ENCODE measurements around the gene RAMACL. TPM values are rescaled to one million over a fixed set of nuclear protein-coding genes. Genes with fewer than 3 reads are reported as not detected.

RAMACL gene
- total and polyA plus RNA-seq, 2 of the 13 experiments (the other 11 are each of a cell fraction or from before 2014, with no cell fraction given) = 0.09 to 0.29 TPM

GRCh38 chr6:166623318-166623717 lies 36.8 kb upstream of the RAMACL start:
- TF ChIP-seq ZNF737 (CRISPR knock-in tag; IDR thresholded peaks at IDR 0.05; ENCODE audit: borderline replicate concordance) (no peak), SRSF9 (IDR thresholded peaks at IDR 0.05; ENCODE audit: borderline replicate concordance, insufficient read depth, low read depth, low read length, poor library complexity, severe bottlenecking) (no peak), ZFP90 (CRISPR knock-in tag; IDR thresholded peaks at IDR 0.05; ENCODE audit: borderline replicate concordance) (no peak), SUZ12 (IDR thresholded peaks at IDR 0.05; ENCODE audit: low read depth, low read length) (no peak), ZNF414 (CRISPR knock-in tag; IDR thresholded peaks at IDR 0.05) (no peak), ELF3 (CRISPR knock-in tag; IDR thresholded peaks at IDR 0.05) (no peak), SP1 (IDR thresholded peaks at IDR 0.05) (no peak), SP1 (CRISPR knock-in tag; IDR thresholded peaks at IDR 0.05) (no peak)
- Histone ChIP-seq H3K4me2 (ENCODE audit: low read depth, low read length) (no peak overlapping the region), H3K9ac (ENCODE audit: insufficient read depth, low read depth, low read length) (no peak overlapping the region), H3K4me1 (ENCODE audit: insufficient read depth, low read length) (peaks cover 9% of the 10 kb centered on the region), H3K27me3 (ENCODE audit: control insufficient read depth in 1 of 2, insufficient read depth in 2 of 2, low read length in 2 of 2) (peaks cover 10 to 59% of the 10 kb centered on the region in 2 experiments), H3K4me3 (replicated peaks in 1 of 3; ENCODE audit: insufficient read depth in 1 of 3, low read depth in 2 of 3, low read length in 3 of 3) (no peak overlapping the region), H3K27ac (ENCODE audit: extremely low read length, insufficient read depth, low read length) (no peak overlapping the region), H3K9me3 (ENCODE audit: low read length) (no peaks in the 10 kb centered on the region), H3K36me3 (replicated peaks in 1 of 2; ENCODE audit: control insufficient read depth in 1 of 2, insufficient read depth in 2 of 2, low read length in 2 of 2) (no peaks in the 10 kb centered on the region), H4K20me1 (ENCODE audit: insufficient read depth, low read length) (no peaks in the 10 kb centered on the region; the same call in 1 of the 2 replicates), H3K79me2 (ENCODE audit: insufficient read depth, low read length) (no peaks in the 10 kb centered on the region), H2AFZ (ENCODE audit: low read length) (no peak overlapping the region)
- no peak for FAIRE-seq
- POLR2A ChIA-PET = no interaction called here
- 12% methylated on average over 4 of the region's 5 CpGs for WGBS (ENCODE audit: low lambda C conversion rate)
- in situ Hi-C loops (cut with HindIII; ENCODE audit: extremely low pct_ligation_motif_present, low pct_unique_long_range_greater_than_20kb) = no loop called here
- BruUV-seq (replicated peaks) = no TSS peak
- intact Hi-C loops (cut with micrococcal nuclease; ENCODE audit: unreplicated experiment) = no loop called here
- CTCF ChIA-PET (ENCODE audit: low intra/inter-chr PET ratio, low total read pairs) = no interaction called here
- ATAC-seq = no peak
- DNase-seq (ENCODE audit: low spot score) = no peak

GRCh38 chr6:166621114-166621540 lies 34.6 kb upstream of the RAMACL start:
- H3K4me3 ChIP-seq (replicated peaks in 1 of 3; ENCODE audit: insufficient read depth in 1 of 3, low read depth in 2 of 3, low read length in 3 of 3) = no peak overlapping the region
- no peak overlapping the region for H3K9ac ChIP-seq (ENCODE audit: insufficient read depth, low read depth, low read length)
- ATAC-seq = no peak
- no peaks in the 10 kb centered on the region for H3K36me3 ChIP-seq (replicated peaks in 1 of 2; ENCODE audit: control insufficient read depth in 1 of 2, insufficient read depth in 2 of 2, low read length in 2 of 2)
- no peak overlapping the region for H3K27ac ChIP-seq (ENCODE audit: extremely low read length, insufficient read depth, low read length)
- 14% methylated on average over 4 of the region's 6 CpGs for WGBS (ENCODE audit: low lambda C conversion rate)
- H4K20me1 ChIP-seq (ENCODE audit: insufficient read depth, low read length) = no peaks in the 10 kb centered on the region; the same call in 1 of the 2 replicates
- no peak for DNase-seq (ENCODE audit: low spot score)
- CTCF ChIA-PET (ENCODE audit: low intra/inter-chr PET ratio, low total read pairs) = no interaction called here
- peaks cover 5 to 62% of the 10 kb centered on the region in 2 experiments for H3K27me3 ChIP-seq (ENCODE audit: control insufficient read depth in 1 of 2, insufficient read depth in 2 of 2, low read length in 2 of 2)
- intact Hi-C loops (cut with micrococcal nuclease; ENCODE audit: unreplicated experiment) (no loop called here), in situ Hi-C loops (cut with HindIII; ENCODE audit: extremely low pct_ligation_motif_present, low pct_unique_long_range_greater_than_20kb) (no loop called here)
- H2AFZ ChIP-seq (ENCODE audit: low read length) = no peak overlapping the region
- no peak overlapping the region for H3K4me2 ChIP-seq (ENCODE audit: low read depth, low read length)
- POLR2A ChIA-PET = no interaction called here
- BruUV-seq (replicated peaks) = no TSS peak
- H3K79me2 ChIP-seq (ENCODE audit: insufficient read depth, low read length) = no peaks in the 10 kb centered on the region
- no peaks in the 10 kb centered on the region for H3K9me3 ChIP-seq (ENCODE audit: low read length)
- no peak for FAIRE-seq
- TF ChIP-seq SP5 (CRISPR knock-in tag; IDR thresholded peaks at IDR 0.05; ENCODE audit: borderline replicate concordance, low read depth) = no peak
- no peak for TF ChIP-seq SOX5 (CRISPR knock-in tag; IDR thresholded peaks at IDR 0.05; ENCODE audit: borderline replicate concordance)
- H3K4me1 ChIP-seq (ENCODE audit: insufficient read depth, low read length) = no peaks in the 10 kb centered on the region

Measured in HepG2 (cell line).